Prostate gland (tissue), 2 donors: Measurements from ENCODE around the gene MPIG6B. TPM values are rescaled to one million over a fixed set of nuclear protein-coding genes. Genes with fewer than 3 reads are reported as not detected.

ENCODE experiments used
- DNase-seq: peaks from one replicate; pipeline ENCODE4 v3.0.0-alpha.2; 2019; ENCODE audit warnings: low spot score
- H3K27ac ChIP-seq, 2 donors: fragments of 200-600 bp; sonication (generic); 2 replicates each; pipeline ENCODE4 v1.5.1; 2017 to 2019
- H3K27me3 ChIP-seq: fragments of 200-600 bp; sonication (generic); replicated peaks from 2 replicates; pipeline ENCODE4 v1.5.1; 2019; ENCODE audit not compliant: insufficient read depth
- H3K36me3 ChIP-seq, 2 donors: fragments of 200-600 bp; sonication (generic); 1 replicate in 1 of 2; 2 replicates in 1 of 2; pipeline versions ENCODE4 v1.5.1 to v1.8.1; 2017 to 2019
- H3K4me1 ChIP-seq: fragments of 200-600 bp; sonication (generic); replicated peaks from 2 replicates; pipeline ENCODE4 v1.5.1; 2019
- H3K4me3 ChIP-seq, 2 donors: fragments of 200-600 bp; sonication (generic); 2 replicates each; pipeline ENCODE4 v1.5.1; 2017 to 2019
- H3K9me3 ChIP-seq: fragments of 200-600 bp; sonication (generic); 2 replicates; pipeline ENCODE4 v1.5.1; 2017
- POLR2A ChIP-seq: fragments of 450-650 bp; IDR thresholded peaks from one replicate; pipeline ENCODE4 v1.6.1; 2016; ENCODE audit warnings: antibody characterized with exemption, mild to moderate bottlenecking
- POLR2AphosphoS5 ChIP-seq: sonication (generic); formaldehyde crosslinking; IDR thresholded peaks from one replicate; pipeline ENCODE4 v1.6.1; 2017; ENCODE audit warnings: antibody characterized with exemption
- WGBS: methylation state at CpG from one replicate; pipeline ENCODE4 v1.1.5; 2018; 5-methylcytosine and 5-hydroxymethylcytosine counted together
- intact Hi-C: fragments of 100-400 bp; cut with DNase I; formaldehyde crosslinking; loops from one replicate; pipeline ENCODE4 v1.14.2; 2022
- total RNA-seq, 2 donors: library from RNA; depleted of rRNA; stranded (reverse); fragments of >200 nt; gene quantifications; one replicate each; pipeline ENCODE4 v1.1.0, GENCODE V29; 2016
- TF ChIP-seq, protein P1 (sequence below), 4 experiments: fragments of 200-600 bp in 2 of 4; fragments of 450-650 bp in 2 of 4; sonication (generic) in 2 of 4; IDR thresholded peaks; 1 replicate in 3 of 4; 2 replicates in 1 of 4; pipeline ENCODE4 v1.5.1; 2016 to 2019; ENCODE audit warnings: antibody characterized with exemption in 4 of 4, mild to moderate bottlenecking in 2 of 4, moderate library complexity in 2 of 4

The MPIG6B gene
- total RNA-seq, 2 donors from 2014 or later: 0.74 TPM; not detected in 1

DNA sequence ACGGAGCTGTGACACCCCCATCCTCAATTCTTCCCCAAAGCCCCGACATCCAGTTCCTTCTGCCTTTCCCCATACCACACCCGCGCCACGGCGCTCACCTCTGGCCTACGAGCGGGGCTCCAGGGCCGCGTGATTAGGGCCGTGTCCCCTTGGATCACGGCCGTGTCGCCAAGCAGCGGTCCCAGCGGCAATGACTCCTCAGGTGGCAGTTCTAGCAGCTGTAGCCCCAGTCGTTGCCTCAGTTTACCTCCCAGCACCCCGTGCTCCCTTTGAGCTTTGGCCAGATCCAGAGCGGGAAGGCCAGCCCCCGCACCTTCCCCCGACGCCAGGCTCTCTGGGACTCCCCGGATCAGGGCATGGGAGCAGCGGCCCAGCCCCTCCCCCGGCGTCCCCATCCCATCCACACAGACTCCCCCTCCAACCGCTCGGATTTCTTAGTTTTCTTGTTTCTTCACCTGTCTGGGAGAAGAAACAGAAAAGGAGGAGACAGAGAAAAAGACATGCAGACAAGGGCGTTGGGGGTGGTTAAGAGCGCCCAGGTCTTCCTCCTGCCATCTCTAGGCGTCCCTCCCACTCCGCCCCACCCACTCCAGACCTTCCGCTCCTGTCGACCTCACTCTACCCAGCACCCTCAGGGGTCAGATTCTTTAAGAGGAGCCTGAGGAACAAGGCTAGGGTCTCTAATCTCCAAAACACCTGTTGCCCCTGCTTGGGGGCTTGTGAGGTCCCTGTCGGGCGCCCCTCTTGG, 5.8 kb downstream of the MPIG6B start, which contains the start of gene DDAH2:
DDAH2 (minus strand) TSS at position 533 of the 748 bp plus-strand sequence; CDS start at position 395, 138 bp downstream.
- Histone ChIP-seq H3K4me1 (peaks cover 7% of the 10 kb centered on the region), H3K4me3 (peak within 1 kb of the TSS; percentile 83 to 88), H3K36me3 (peaks cover 4 to 14% of the 10 kb centered on the region in 2 donors), H3K27me3 (no peaks in the 10 kb centered on the region), H3K9me3 (no peaks in the 10 kb centered on the region), H3K27ac (peak within 1 kb of the TSS; percentile 98 to 99)
- 6% methylated on average over 36 of the region's 36 CpGs for WGBS
- no peak for DNase-seq
- intact Hi-C loops: loop anchor here (2.0 to 5.0 kb wide), 3 partner anchors 26 to 168 kb away; partner anchors contain the start of genes ABHD16A, EHMT2 and LY6G5C
- TF ChIP-seq, protein P1, sequence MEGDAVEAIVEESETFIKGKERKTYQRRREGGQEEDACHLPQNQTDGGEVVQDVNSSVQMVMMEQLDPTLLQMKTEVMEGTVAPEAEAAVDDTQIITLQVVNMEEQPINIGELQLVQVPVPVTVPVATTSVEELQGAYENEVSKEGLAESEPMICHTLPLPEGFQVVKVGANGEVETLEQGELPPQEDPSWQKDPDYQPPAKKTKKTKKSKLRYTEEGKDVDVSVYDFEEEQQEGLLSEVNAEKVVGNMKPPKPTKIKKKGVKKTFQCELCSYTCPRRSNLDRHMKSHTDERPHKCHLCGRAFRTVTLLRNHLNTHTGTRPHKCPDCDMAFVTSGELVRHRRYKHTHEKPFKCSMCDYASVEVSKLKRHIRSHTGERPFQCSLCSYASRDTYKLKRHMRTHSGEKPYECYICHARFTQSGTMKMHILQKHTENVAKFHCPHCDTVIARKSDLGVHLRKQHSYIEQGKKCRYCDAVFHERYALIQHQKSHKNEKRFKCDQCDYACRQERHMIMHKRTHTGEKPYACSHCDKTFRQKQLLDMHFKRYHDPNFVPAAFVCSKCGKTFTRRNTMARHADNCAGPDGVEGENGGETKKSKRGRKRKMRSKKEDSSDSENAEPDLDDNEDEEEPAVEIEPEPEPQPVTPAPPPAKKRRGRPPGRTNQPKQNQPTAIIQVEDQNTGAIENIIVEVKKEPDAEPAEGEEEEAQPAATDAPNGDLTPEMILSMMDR (IDR thresholded peaks at IDR 0.05): peak in 1 of 4 experiments; percentile 48
- TF ChIP-seq POLR2A: no peak
- TF ChIP-seq POLR2AphosphoS5: no peak

DNA sequence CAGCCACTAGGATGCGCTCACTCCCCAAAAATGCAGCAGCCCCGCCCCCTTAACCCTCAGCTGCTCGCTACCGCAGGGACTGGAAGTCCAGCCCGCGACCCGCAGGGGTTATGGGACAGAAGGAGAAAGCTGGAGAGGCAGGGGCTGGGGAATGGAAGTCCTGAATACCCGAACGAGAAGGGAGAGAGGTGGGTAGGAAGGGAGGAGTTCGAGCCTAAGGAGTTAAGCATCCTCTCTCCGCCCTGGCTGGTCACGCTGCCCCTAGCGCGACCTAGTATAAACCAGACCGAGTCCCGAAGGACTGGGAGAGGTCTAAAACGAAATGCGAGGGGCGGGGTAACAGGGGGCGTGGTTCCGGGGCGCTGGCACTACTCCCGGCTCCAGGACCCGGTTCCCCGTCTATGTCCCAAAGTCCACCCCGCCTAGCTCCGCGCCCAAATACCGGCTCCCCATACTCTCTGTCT, 6.4 kb downstream of the MPIG6B start:
- peak overlapping the region; percentile 83 to 88 for H3K4me3 ChIP-seq
- peaks cover 4 to 14% of the 10 kb centered on the region in 2 donors for H3K36me3 ChIP-seq
- no peaks in the 10 kb centered on the region for H3K9me3 ChIP-seq
- WGBS: under 1% methylated on average over 29 of the region's 29 CpGs
- H3K4me1 ChIP-seq: peaks cover 10% of the 10 kb centered on the region
- intact Hi-C loops: loop anchor here (2.0 to 5.0 kb wide), 3 partner anchors 27 to 168 kb away; partner anchors contain the start of genes ABHD16A, EHMT2 and LY6G5C
- peak; percentile 88 for DNase-seq
- no peaks in the 10 kb centered on the region for H3K27me3 ChIP-seq
- TF ChIP-seq POLR2AphosphoS5 (peak; percentile 81), POLR2A (peak; percentile 70)
- TF ChIP-seq, protein P1 (IDR thresholded peaks at IDR 0.05): peak in 3 of 4 experiments; percentile 68 to 82 (median 77)
- H3K27ac ChIP-seq: peak overlapping the region; percentile 98 to 99

DNA sequence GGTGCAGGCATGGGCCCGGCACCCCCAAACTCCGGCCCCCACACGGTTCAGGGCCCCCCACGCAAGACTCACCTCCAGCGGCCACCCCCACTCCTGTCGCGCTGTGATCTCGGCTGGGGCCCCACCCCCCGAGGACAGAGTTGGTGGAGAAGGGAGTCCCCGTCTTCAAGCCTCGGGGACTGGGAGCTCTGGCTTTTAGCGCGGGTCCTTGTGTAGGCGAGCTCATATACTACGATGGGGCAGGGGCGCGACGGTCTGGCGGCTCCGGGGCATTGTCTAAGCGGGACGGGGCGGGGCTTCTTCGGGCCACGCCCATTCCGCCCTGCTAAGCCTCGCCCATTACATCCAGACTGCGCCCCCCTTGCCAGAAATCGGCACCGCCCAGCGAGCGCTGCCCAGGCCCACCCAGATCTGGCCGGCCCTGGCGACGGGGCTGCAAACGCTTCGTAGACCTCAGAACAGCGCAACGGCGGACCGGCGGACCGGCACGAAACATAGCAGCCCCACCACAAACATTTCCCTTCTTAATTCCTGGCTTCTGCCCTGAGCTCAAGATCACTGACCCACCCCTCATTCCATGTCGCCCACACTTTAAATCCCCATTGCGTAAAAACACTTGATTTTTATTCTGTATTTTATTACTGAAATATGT, 6.9 kb downstream of the MPIG6B start:
- WGBS: 1% methylated on average over 46 of the region's 46 CpGs
- Histone ChIP-seq H3K4me3 (peak overlapping the region; percentile 83 to 88), H3K27ac (peak overlapping the region; percentile 98 to 99), H3K4me1 (peaks cover 10% of the 10 kb centered on the region), H3K36me3 (peaks cover 4 to 14% of the 10 kb centered on the region in 2 donors), H3K9me3 (no peaks in the 10 kb centered on the region), H3K27me3 (no peaks in the 10 kb centered on the region)
- DNase-seq: peak; percentile 82
- TF ChIP-seq POLR2A (peak; percentile 69), POLR2AphosphoS5 (peak; percentile 68)
- TF ChIP-seq, protein P1 (IDR thresholded peaks at IDR 0.05): peak in 1 of 4 experiments; percentile 18
- intact Hi-C loops: loop anchor here (2.0 to 5.0 kb wide), 3 partner anchors 27 to 167 kb away; partner anchors contain the start of genes ABHD16A, EHMT2 and LY6G5C

DNA sequence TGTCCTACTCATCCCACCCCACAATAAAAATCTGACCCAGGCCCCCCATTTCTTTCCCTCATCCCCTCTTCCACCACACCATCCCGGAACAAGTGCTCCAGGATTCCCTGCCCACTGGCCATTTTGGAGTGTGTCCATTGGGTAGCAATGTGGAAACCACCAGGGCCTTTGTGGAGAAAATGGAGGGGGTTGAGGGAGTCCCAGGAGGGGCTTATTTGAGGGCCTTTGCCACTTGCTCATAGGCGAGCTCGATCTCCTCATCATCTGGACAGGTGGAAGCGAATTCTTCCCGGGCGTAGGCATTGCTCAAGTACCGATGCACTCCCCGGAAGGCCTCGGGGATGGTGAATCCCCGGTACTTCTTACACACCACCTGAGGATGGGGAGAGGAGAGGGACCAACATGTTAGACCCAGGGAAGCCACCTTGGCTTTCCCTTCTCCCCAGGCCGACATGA, 7.5 kb downstream of the MPIG6B start:
- no peak for DNase-seq
- 88% methylated on average over 11 of the region's 11 CpGs for WGBS
- H3K9me3 ChIP-seq: no peaks in the 10 kb centered on the region
- peaks cover 4 to 14% of the 10 kb centered on the region in 2 donors for H3K36me3 ChIP-seq
- peaks cover 10% of the 10 kb centered on the region for H3K4me1 ChIP-seq
- H3K4me3 ChIP-seq: no peak overlapping the region
- H3K27ac ChIP-seq: peak overlapping the region; percentile 98 to 99
- TF ChIP-seq POLR2AphosphoS5 (no peak), POLR2A (no peak)
- TF ChIP-seq, protein P1 (IDR thresholded peaks at IDR 0.05): no peak
- intact Hi-C loops: no loop called here
- no peaks in the 10 kb centered on the region for H3K27me3 ChIP-seq
